Measurements from ENCODE around the gene MAST2.

The MAST2 gene

DNA sequence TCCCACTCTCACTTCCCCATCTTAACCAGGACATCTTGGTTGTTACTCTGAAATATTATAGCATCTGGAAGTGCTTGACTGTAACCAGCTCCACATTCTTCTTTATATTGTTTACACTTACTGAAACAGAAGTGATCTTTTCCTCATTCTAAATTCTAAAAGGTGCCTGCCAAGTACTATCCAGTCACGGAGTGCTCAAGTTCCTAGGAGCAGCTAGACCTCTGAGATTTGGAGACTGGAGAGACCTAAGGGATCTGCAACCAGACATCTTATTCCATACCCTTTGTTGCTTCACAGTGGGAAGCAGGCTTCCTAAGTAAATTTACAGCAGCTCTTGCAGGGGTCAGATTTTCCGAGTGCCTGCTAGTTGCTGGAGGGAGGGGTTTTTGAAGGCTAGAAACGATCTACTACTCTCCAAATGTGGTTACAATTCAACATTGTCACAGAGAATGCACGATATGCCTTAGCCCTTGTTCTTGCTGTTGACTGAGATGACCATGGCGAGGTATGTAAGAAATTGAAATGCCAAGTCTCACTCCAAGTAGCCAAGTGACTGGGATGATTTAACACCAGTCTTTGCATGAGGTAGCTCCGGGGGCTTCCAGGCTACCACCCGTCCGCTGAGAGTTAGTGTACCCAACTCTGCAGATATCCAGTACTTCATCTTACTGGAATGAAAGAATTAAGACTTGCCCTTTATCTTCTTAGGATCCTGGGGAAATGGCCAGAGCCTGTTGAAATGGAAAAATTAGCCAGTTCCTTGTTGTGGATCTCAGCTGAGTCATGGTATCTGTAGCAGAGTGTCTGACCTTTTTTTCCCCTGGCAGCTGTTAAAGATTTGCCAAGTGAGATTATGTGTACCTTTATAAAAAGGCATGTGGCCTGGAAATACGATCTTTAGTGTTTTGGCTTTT lies 150.8 kb downstream of the MAST2 start:
- H4K20me1 ChIP-seq (ENCODE audit: insufficient read depth, low read length): no peaks in the 10 kb centered on the region
- H3K4me2 ChIP-seq (ENCODE audit: low read depth, low read length): no peak overlapping the region
- no peaks in the 10 kb centered on the region for H3K9me3 ChIP-seq (replicated peaks; ENCODE audit: insufficient read depth, low read length)
- no peaks in the 10 kb centered on the region for H3F3A ChIP-seq (ENCODE audit: insufficient read depth, low read length)
- TF ChIP-seq EZH2phosphoT487 (IDR thresholded peaks at IDR 0.05; ENCODE audit: low read length) (no peak), EZH2 (optimal IDR thresholded peaks at IDR 0.05; ENCODE audit: low read depth, low read length) (no peak)
- TF ChIP-seq, protein P1, sequence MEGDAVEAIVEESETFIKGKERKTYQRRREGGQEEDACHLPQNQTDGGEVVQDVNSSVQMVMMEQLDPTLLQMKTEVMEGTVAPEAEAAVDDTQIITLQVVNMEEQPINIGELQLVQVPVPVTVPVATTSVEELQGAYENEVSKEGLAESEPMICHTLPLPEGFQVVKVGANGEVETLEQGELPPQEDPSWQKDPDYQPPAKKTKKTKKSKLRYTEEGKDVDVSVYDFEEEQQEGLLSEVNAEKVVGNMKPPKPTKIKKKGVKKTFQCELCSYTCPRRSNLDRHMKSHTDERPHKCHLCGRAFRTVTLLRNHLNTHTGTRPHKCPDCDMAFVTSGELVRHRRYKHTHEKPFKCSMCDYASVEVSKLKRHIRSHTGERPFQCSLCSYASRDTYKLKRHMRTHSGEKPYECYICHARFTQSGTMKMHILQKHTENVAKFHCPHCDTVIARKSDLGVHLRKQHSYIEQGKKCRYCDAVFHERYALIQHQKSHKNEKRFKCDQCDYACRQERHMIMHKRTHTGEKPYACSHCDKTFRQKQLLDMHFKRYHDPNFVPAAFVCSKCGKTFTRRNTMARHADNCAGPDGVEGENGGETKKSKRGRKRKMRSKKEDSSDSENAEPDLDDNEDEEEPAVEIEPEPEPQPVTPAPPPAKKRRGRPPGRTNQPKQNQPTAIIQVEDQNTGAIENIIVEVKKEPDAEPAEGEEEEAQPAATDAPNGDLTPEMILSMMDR (IDR thresholded peaks at IDR 0.05; ENCODE audit: low read length): no peak
- no peak overlapping the region for H3K9ac ChIP-seq (ENCODE audit: low read length)
- H3K27me3 ChIP-seq (replicated peaks; ENCODE audit: insufficient read depth, low read length): no peaks in the 10 kb centered on the region
- no peak for DNase-seq
- no peak overlapping the region for H2AFZ ChIP-seq (ENCODE audit: low read length)
- H3K4me1 ChIP-seq (ENCODE audit: low read length): no peaks in the 10 kb centered on the region
- H3K27ac ChIP-seq (ENCODE audit: low read length): no peak overlapping the region
- no peak overlapping the region for H3K4me3 ChIP-seq (ENCODE audit: low read length)
- no peaks in the 10 kb centered on the region for H3K36me3 ChIP-seq (replicated peaks; ENCODE audit: insufficient read depth, low read length)
- H3K9me2 ChIP-seq (replicated peaks; ENCODE audit: insufficient read depth, low read length): no peaks in the 10 kb centered on the region
- H3K79me2 ChIP-seq (ENCODE audit: low read length): no peaks in the 10 kb centered on the region

GRCh38 chr1:45957684-45958083 lies 154.3 kb downstream of the MAST2 start:
- Histone ChIP-seq H3K9me3 (replicated peaks; ENCODE audit: insufficient read depth, low read length) (no peaks in the 10 kb centered on the region), H3K9ac (ENCODE audit: low read length) (no peak overlapping the region), H3K4me3 (ENCODE audit: low read length) (no peak overlapping the region), H3K79me2 (ENCODE audit: low read length) (no peaks in the 10 kb centered on the region), H3K27ac (ENCODE audit: low read length) (no peak overlapping the region), H3K9me2 (replicated peaks; ENCODE audit: insufficient read depth, low read length) (no peaks in the 10 kb centered on the region), H3K27me3 (replicated peaks; ENCODE audit: insufficient read depth, low read length) (no peaks in the 10 kb centered on the region), H3K36me3 (replicated peaks; ENCODE audit: insufficient read depth, low read length) (no peaks in the 10 kb centered on the region), H4K20me1 (ENCODE audit: insufficient read depth, low read length) (no peaks in the 10 kb centered on the region), H3K4me1 (ENCODE audit: low read length) (no peaks in the 10 kb centered on the region), H3K4me2 (ENCODE audit: low read depth, low read length) (no peak overlapping the region), H2AFZ (ENCODE audit: low read length) (no peak overlapping the region), H3F3A (ENCODE audit: insufficient read depth, low read length) (no peaks in the 10 kb centered on the region)
- TF ChIP-seq, protein P1 (IDR thresholded peaks at IDR 0.05; ENCODE audit: low read length): no peak
- no peak for TF ChIP-seq EZH2 (optimal IDR thresholded peaks at IDR 0.05; ENCODE audit: low read depth, low read length)
- TF ChIP-seq EZH2phosphoT487 (IDR thresholded peaks at IDR 0.05; ENCODE audit: low read length): no peak
- DNase-seq: no peak

GRCh38 chr1:45958317-45958716 lies 154.9 kb downstream of the MAST2 start:
- H3K36me3 ChIP-seq (replicated peaks; ENCODE audit: insufficient read depth, low read length): no peaks in the 10 kb centered on the region
- no peak overlapping the region for H2AFZ ChIP-seq (ENCODE audit: low read length)
- H3K79me2 ChIP-seq (ENCODE audit: low read length): no peaks in the 10 kb centered on the region
- H3K4me1 ChIP-seq (ENCODE audit: low read length): no peaks in the 10 kb centered on the region
- H3K9me3 ChIP-seq (replicated peaks; ENCODE audit: insufficient read depth, low read length): no peaks in the 10 kb centered on the region
- no peak for DNase-seq
- TF ChIP-seq, protein P1 (IDR thresholded peaks at IDR 0.05; ENCODE audit: low read length): no peak
- TF ChIP-seq EZH2phosphoT487 (IDR thresholded peaks at IDR 0.05; ENCODE audit: low read length) (no peak), EZH2 (optimal IDR thresholded peaks at IDR 0.05; ENCODE audit: low read depth, low read length) (no peak)
- H3F3A ChIP-seq (ENCODE audit: insufficient read depth, low read length): no peaks in the 10 kb centered on the region
- no peaks in the 10 kb centered on the region for H3K9me2 ChIP-seq (replicated peaks; ENCODE audit: insufficient read depth, low read length)
- no peak overlapping the region for H3K4me3 ChIP-seq (ENCODE audit: low read length)
- H3K4me2 ChIP-seq (ENCODE audit: low read depth, low read length): no peak overlapping the region
- H3K9ac ChIP-seq (ENCODE audit: low read length): no peak overlapping the region
- no peaks in the 10 kb centered on the region for H4K20me1 ChIP-seq (ENCODE audit: insufficient read depth, low read length)
- no peak overlapping the region for H3K27ac ChIP-seq (ENCODE audit: low read length)
- H3K27me3 ChIP-seq (replicated peaks; ENCODE audit: insufficient read depth, low read length): no peaks in the 10 kb centered on the region
